H54 (cell line): ENCODE results near the gene SPPL2B.

Experiments used
- DNase-seq: peaks from one replicate; pipeline ENCODE4 v3.0.0; 2011; ENCODE audit warnings: low spot score, mixed read lengths; ENCODE audit not compliant: insufficient read length
- FAIRE-seq: peaks from 3 replicates; lab custom pipeline; 2011; peaks lifted over from hg19 to GRCh38; lab: Jason Lieb, UNC
- POLR2A ChIP-seq: IDR thresholded peaks from 2 replicates; pipeline ENCODE4 v1.6.1; 2011; ENCODE audit warnings: low read depth, mild to moderate bottlenecking, low read length

Gene SPPL2B

DNA sequence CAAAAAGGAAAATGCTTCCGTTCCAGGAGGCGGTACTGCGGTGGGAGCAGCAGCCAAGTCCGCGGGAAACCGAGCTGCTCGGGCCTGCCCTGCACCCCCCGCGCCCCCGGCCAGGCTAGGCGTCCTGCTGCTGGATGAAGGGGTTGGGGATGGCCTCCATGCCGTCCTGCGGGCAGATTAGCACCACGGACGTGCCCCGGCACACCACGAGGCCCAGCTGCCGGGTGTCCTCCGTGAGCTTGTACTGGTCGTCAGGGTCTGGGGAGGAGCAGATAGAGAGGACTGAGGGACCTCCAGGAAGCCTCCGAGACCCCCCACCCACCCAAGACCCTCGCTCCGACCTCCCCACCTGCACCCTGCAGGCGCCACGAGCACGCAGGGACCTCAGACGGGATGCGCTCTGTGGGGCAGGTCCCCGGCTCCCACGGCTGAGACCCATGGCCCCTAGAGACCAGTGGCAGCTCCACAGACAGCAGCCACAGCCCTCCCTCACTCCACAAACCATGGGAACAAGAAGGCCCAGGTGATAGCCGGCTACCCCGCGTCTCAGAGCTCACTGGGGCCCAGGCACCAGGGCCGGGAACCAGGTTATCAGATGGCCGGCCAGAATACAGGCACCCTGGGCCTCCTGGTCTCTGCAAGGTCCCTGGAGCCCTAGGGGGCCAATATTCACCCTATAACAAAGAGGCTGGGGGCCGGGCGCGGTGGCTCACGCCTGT lies 6.8 kb upstream of the SPPL2B start:
- no peak for TF ChIP-seq POLR2A
- DNase-seq (no peak), FAIRE-seq (no peak)

DNA sequence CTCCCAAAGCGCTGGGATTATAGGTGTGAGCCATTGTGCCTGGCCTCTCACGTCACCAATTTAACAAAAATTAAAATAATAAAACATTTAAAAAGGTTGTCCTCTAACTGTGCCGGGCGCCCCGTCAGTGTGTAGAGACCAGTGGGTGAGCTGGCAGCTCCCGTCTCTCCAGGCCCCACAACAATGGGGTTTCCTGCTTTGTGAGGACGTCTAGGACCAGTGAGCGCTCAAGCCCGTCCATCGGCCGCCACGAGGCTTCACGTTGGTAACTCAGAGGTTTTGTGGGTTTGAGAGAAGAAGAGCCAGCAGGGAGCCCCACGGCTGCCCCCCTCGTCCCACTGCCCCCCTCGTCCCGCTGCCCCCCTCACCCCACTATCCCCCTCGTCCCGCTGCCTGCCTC lies 4.8 kb upstream of the SPPL2B start:
- DNase-seq (no peak), FAIRE-seq (no peak)
- no peak for TF ChIP-seq POLR2A

- DNase-seq (no peak), FAIRE-seq (no peak)
- TF ChIP-seq POLR2A, result no peak
Observed at GRCh38 chr19:2324220-2324948, 4.1 kb upstream of the SPPL2B start.

- FAIRE-seq, result no peak
- TF ChIP-seq POLR2A, result no peak
- DNase-seq, result no peak
Observed at GRCh38 chr19:2325281-2326046, 3.0 kb upstream of the SPPL2B start.

DNA sequence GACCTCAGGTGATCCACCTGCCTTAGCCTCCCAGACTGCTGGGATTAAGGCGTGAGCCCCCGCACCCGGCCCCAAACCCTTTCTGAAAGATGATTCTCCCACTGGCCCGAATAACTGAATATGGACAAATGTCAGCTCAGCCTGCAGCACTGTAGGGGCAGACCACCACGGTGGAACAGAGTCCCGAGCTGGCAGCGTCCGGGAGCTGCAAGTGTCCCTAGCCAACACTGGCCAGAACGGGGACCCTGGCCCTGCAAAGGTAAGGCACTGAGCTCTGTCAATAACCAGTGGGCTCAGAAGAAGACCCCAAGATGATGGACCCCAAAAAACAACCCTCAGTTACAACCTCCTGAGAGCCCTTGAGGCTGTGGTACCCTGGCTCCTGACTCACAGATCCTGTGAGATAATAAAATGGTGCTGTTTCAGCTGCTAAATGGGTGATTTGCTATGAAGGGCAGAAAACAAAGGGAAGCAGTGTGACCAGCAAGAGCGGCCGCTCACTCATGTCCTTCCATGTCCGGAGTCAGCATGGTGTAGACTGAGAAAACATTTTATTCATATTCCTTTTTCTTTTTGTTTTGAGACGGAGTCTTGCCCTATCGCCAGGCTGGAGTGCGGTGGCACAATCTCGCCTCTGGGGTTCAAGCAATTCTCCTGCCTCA lies 1.7 kb upstream of the SPPL2B start:
- FAIRE-seq (no peak), DNase-seq (no peak)
- TF ChIP-seq POLR2A, result no peak

- peak; percentile 60 for DNase-seq
- no peak for TF ChIP-seq POLR2A
- no peak for FAIRE-seq
Observed at GRCh38 chr19:2327773-2328400, 597 bp upstream of the SPPL2B start.

- TF ChIP-seq POLR2A, result no peak
- FAIRE-seq, result no peak
- peak; percentile 52 for DNase-seq
Observed at GRCh38 chr19:2329149-2329478, 630 bp downstream of the SPPL2B start.

GRCh38 chr19:2329501-2329916 lies 1.0 kb downstream of the SPPL2B start:
- FAIRE-seq, result no peak
- no peak for TF ChIP-seq POLR2A
- no peak for DNase-seq

GRCh38 chr19:2330255-2330631 lies 1.8 kb downstream of the SPPL2B start:
- no peak for DNase-seq
- FAIRE-seq, result no peak
- no peak for TF ChIP-seq POLR2A

GRCh38 chr19:2330632-2331284 lies 2.3 kb downstream of the SPPL2B start:
- DNase-seq, result no peak
- FAIRE-seq, result no peak
- no peak for TF ChIP-seq POLR2A

DNA sequence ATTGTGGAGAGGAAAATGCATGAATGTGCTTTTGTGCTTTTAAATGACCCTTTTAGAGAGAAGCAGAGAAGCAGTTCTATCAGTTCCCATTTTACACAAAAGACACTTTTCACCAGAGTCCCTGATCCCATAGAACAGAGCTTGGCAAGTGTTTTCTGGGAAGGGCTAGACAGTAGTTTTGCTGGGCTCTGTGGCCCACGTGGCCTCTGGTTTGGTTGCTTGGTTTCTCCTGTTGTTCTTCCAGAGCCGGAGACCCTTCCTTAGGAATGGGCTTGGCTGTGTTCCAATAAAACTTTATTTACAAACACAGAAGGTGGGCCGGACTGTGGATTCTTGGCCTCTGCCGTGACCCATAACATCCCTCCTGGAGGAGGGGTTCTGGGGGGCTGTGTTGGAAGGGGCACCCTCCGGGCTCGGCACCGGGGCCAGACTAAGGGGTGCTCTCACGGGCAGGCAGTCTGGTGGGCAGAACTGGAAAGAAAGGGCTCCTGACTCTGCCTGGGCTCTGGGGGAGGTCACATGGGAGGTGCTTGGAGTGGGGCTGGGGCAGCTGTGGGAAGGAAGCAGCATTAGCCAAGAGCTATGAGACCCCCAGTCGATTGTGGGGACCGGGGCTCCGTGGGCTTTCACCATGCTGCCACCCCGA lies 3.2 kb downstream of the SPPL2B start:
- DNase-seq (no peak), FAIRE-seq (no peak)
- TF ChIP-seq POLR2A, result no peak

DNA sequence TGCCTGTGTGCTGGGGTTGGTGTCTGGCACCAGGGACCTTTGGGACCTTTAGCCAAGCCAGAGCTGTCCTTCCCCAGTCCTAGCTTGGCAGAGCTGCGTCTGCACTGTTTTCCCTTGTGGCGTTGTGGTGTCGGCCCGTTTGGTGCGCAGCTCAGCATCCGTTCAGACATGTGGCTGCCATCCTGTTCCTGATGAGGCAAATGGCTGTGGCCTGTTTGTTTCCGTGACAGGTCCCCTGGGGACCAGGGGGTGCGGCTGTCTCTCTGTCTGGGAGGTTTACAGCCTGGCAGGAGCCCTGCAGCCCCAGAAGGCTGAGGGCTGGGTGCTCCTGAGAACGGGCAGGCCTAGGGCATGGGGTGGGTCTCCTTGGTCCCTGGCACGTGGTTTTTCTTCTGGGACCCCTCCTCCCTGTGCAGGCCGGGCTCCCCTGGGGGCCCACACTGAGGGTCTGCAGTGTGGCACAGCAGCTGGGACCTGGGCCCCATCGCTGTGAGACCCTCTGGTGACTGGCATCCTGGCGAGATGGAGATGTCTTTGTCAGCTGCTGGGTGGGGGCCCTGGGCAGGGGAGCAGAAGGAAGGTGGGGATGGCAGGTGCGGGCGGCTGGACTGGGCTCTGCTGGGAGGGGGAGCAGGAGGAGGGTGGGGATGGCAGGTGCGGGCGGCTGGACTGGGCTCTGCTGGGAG lies 4.0 kb downstream of the SPPL2B start:
- no peak for TF ChIP-seq POLR2A
- FAIRE-seq (no peak), DNase-seq (no peak)
